Right cardiac atrium (tissue), 5 donors: Measurements from ENCODE around the gene RILP. TPM values are rescaled to one million over a fixed set of nuclear protein-coding genes. Genes with fewer than 3 reads are reported as not detected.
A peak's percentile ranks its signal among the peaks of the same experiment; 100 is the strongest.

Experiments
- ATAC-seq, 2 donors: fragments of 200-7000 bp; cut with Tn5 transposase; one replicate each; pipeline versions ENCODE4 v1.8.0 to v1.9.1; 2020; ENCODE audit warnings: moderate library complexity in 2 of 2, mild to moderate bottlenecking in 1 of 2
- DNase-seq, 3 donors: peaks; one replicate each; pipeline ENCODE4 v3.0.0-alpha.2; 2020
- H3K27ac ChIP-seq: one replicate; pipeline ENCODE4 v1.5.1; 2013; ENCODE audit warnings: mild to moderate bottlenecking, low read length, control low read depth, moderate library complexity
- H3K27me3 ChIP-seq: one replicate; pipeline ENCODE4 v1.6.1; 2013; ENCODE audit not compliant: control insufficient read depth, insufficient read depth
- H3K4me1 ChIP-seq: one replicate; pipeline ENCODE4 v1.6.1; 2013; ENCODE audit warnings: low read length; ENCODE audit not compliant: control insufficient read depth, insufficient read depth
- H3K4me3 ChIP-seq: one replicate; pipeline ENCODE4 v1.5.1; 2013; ENCODE audit warnings: low read length, control low read depth
- H3K9me3 ChIP-seq: one replicate; pipeline ENCODE4 v1.6.1; 2013; ENCODE audit warnings: low read length; ENCODE audit not compliant: control insufficient read depth
- WGBS: extraction: QIAGEN DNeasy Blood & Tissue Kit; methylation state at CpG from one replicate; pipeline ENCODE4 v1.1.7; 2013; 5-methylcytosine and 5-hydroxymethylcytosine counted together
- intact Hi-C, 4 donors: fragments of 100-400 bp; cut with DNase I; formaldehyde crosslinking; loops; one replicate each; pipeline versions ENCODE4 v1.11.0 to v1.14.0; 2022 to 2023
- polyA plus RNA-seq: library from polyadenylated mRNA; stranded (reverse); fragments of 200-250 nt; gene quantifications from one replicate; pipeline ENCODE4 v1.2.3, GENCODE V29; 2013
- total RNA-seq, 4 donors: library from RNA; stranded (reverse); fragmentation: NEBNext Ultra II Directional; extraction: Animal tissue kit (Norgen Biotek cat#: 25700); gene quantifications; one replicate each; pipeline ENCODE4 v1.2.1, GENCODE V29; 2021
- donor health status: healthy with polysubstance abuse.
- donor health status: DM: no; HTN: yes; CAD: no.
- donor health status: DM: no; HTN: no; CAD: no.
- donor health status: DM: no; HTN: yes; CAD: no; lungs with severe emphysema.
- donor health status: DM: yes; HTN: yes; CAD: no.

The RILP gene
- total and polyA plus RNA-seq, 5 donors: 31.0 to 75.1 (median 50.6) TPM

GRCh38 chr17:1648173-1648962, 1.3 kb downstream of the RILP start:
- intact Hi-C loops: loop anchor here in 2 of 4 donors (5.0 kb wide), 1 partner anchor 71 kb away; no protein-coding TSS in a partner anchor
- no peaks in the 10 kb centered on the region for H3K9me3 ChIP-seq
- ATAC-seq: peak; percentile 51 to 73
- peaks cover 5% of the 10 kb centered on the region for H3K4me1 ChIP-seq
- H3K27ac ChIP-seq: peak overlapping the region; percentile 76
- peak in 2 of 3 donors; percentile 84 to 96 for DNase-seq
- no peaks in the 10 kb centered on the region for H3K27me3 ChIP-seq
- peak overlapping the region; percentile 43 for H3K4me3 ChIP-seq
- 2% methylated on average over 54 of the region's 54 CpGs for WGBS

GRCh38 chr17:1647802-1648171, 1.9 kb downstream of the RILP start:
- ATAC-seq (no peak), DNase-seq (peak in 1 of 3 donors; percentile 65)
- WGBS: 65% methylated on average over 11 of the region's 11 CpGs
- H3K4me3 ChIP-seq: no peak overlapping the region
- intact Hi-C loops: loop anchor here in 2 of 4 donors (5.0 kb wide), 1 partner anchor 70 kb away; no protein-coding TSS in a partner anchor
- peak overlapping the region; percentile 8 for H3K27ac ChIP-seq
- H3K27me3 ChIP-seq: no peaks in the 10 kb centered on the region
- H3K9me3 ChIP-seq: no peaks in the 10 kb centered on the region
- H3K4me1 ChIP-seq: peaks cover 5% of the 10 kb centered on the region

GRCh38 chr17:1646199-1646875, 3.3 kb downstream of the RILP start:
- Histone ChIP-seq H3K27me3 (no peaks in the 10 kb centered on the region), H3K27ac (peak overlapping the region; percentile 54), H3K4me1 (peaks cover 5% of the 10 kb centered on the region), H3K9me3 (no peaks in the 10 kb centered on the region), H3K4me3 (no peak overlapping the region)
- peak in 2 of 3 donors; percentile 45 to 53 for DNase-seq
- no peak for ATAC-seq
- intact Hi-C loops: loop anchor here in 2 of 4 donors (5.0 kb wide), 1 partner anchor 69 kb away; no protein-coding TSS in a partner anchor
- WGBS: 82% methylated on average over 13 of the region's 13 CpGs

- H3K9me3 ChIP-seq: no peaks in the 10 kb centered on the region
- 56% methylated on average over 25 of the region's 25 CpGs for WGBS
- no peaks in the 10 kb centered on the region for H3K27me3 ChIP-seq
- peak within 1 kb of the TSS; percentile 34 for H3K4me3 ChIP-seq
- intact Hi-C loops: loop anchor here in 2 of 4 donors (5.0 kb wide), 1 partner anchor 68 kb away; no protein-coding TSS in a partner anchor
- peak; percentile 78 to 91 (median 91) for DNase-seq
- peak in 1 of 2 donors; percentile 14 for ATAC-seq
- peaks cover 5% of the 10 kb centered on the region for H3K4me1 ChIP-seq
- H3K27ac ChIP-seq: peak within 1 kb of the TSS; percentile 64
These were observed 4.2 kb downstream of the RILP start, which contains the start of gene SCARF1 for GRCh38 chr17:1645207-1646171. Gene SCARF1 (minus strand): TSS chr17:1645732. CDS start chr17:1645697, 35 bp downstream.

GRCh38 chr17:1644493-1645206, 5.0 kb downstream of the RILP start:
- Histone ChIP-seq H3K27me3 (no peaks in the 10 kb centered on the region), H3K4me3 (peak overlapping the region; percentile 34), H3K9me3 (no peaks in the 10 kb centered on the region), H3K27ac (peak overlapping the region; percentile 69), H3K4me1 (peaks cover 3% of the 10 kb centered on the region)
- intact Hi-C loops: loop anchor here in 3 of 4 donors (5.0 kb wide), 2 partner anchors 62 to 67 kb away; no protein-coding TSS in a partner anchor
- ATAC-seq: no peak
- DNase-seq: peak in 2 of 3 donors; percentile 59 to 68
- 62% methylated on average over 15 of the region's 15 CpGs for WGBS

GRCh38 chr17:1643999-1644492, 5.6 kb downstream of the RILP start:
- WGBS: 23% methylated on average over 13 of the region's 13 CpGs
- H3K27me3 ChIP-seq: no peaks in the 10 kb centered on the region
- H3K4me1 ChIP-seq: peaks cover 3% of the 10 kb centered on the region
- peak overlapping the region; percentile 69 for H3K27ac ChIP-seq
- ATAC-seq: peak in 1 of 2 donors; percentile 1
- peak in 1 of 3 donors; percentile 63 for DNase-seq
- H3K4me3 ChIP-seq: peak overlapping the region; percentile 37
- intact Hi-C loops: loop anchor here in 1 of 4 donors (5.0 kb wide), 1 partner anchor 62 kb away; no protein-coding TSS in a partner anchor
- H3K9me3 ChIP-seq: no peaks in the 10 kb centered on the region

GRCh38 chr17:1643293-1643998, 6.2 kb downstream of the RILP start:
- Histone ChIP-seq H3K27me3 (no peaks in the 10 kb centered on the region), H3K27ac (peak overlapping the region; percentile 69), H3K4me1 (peaks cover 3% of the 10 kb centered on the region), H3K9me3 (no peaks in the 10 kb centered on the region), H3K4me3 (peak overlapping the region; percentile 37)
- DNase-seq (peak in 2 of 3 donors; percentile 71 to 80), ATAC-seq (peak in 1 of 2 donors; percentile 0)
- WGBS: 2% methylated on average over 90 of the region's 90 CpGs
- intact Hi-C loops: loop anchor here in 1 of 4 donors (5.0 kb wide), 1 partner anchor 61 kb away; no protein-coding TSS in a partner anchor

GRCh38 chr17:1641065-1641403, 8.6 kb downstream of the RILP start:
- Histone ChIP-seq H3K27me3 (no peaks in the 10 kb centered on the region), H3K4me3 (no peak overlapping the region), H3K27ac (no peak overlapping the region), H3K9me3 (no peaks in the 10 kb centered on the region), H3K4me1 (no peaks in the 10 kb centered on the region)
- 81% methylated on average over 12 of the region's 12 CpGs for WGBS
- ATAC-seq (no peak), DNase-seq (peak in 1 of 3 donors; percentile 12)
- intact Hi-C loops: loop anchor here in 1 of 4 donors (5.0 kb wide), 1 partner anchor 59 kb away; no protein-coding TSS in a partner anchor
